Uterus (tissue), 2 donors: ENCODE measurements around the gene CDC42.

ENCODE experiments used
- CTCF ChIP-seq, 4 experiments: fragments of 200-600 bp in 2 of 4; fragments of 450-650 bp in 2 of 4; sonication (generic) in 2 of 4; IDR thresholded peaks; one replicate each; pipeline ENCODE4 v1.5.1; 2016 to 2019; ENCODE audit warnings: antibody characterized with exemption in 4 of 4, mild to moderate bottlenecking in 2 of 4, moderate library complexity in 1 of 4
- POLR2A ChIP-seq, 2 donors: fragments of 450-650 bp; IDR thresholded peaks; one replicate each; pipeline ENCODE4 v1.6.1; 2016; ENCODE audit warnings: antibody characterized with exemption in 2 of 2, mild to moderate bottlenecking in 1 of 2, moderate library complexity in 1 of 2

DNA sequence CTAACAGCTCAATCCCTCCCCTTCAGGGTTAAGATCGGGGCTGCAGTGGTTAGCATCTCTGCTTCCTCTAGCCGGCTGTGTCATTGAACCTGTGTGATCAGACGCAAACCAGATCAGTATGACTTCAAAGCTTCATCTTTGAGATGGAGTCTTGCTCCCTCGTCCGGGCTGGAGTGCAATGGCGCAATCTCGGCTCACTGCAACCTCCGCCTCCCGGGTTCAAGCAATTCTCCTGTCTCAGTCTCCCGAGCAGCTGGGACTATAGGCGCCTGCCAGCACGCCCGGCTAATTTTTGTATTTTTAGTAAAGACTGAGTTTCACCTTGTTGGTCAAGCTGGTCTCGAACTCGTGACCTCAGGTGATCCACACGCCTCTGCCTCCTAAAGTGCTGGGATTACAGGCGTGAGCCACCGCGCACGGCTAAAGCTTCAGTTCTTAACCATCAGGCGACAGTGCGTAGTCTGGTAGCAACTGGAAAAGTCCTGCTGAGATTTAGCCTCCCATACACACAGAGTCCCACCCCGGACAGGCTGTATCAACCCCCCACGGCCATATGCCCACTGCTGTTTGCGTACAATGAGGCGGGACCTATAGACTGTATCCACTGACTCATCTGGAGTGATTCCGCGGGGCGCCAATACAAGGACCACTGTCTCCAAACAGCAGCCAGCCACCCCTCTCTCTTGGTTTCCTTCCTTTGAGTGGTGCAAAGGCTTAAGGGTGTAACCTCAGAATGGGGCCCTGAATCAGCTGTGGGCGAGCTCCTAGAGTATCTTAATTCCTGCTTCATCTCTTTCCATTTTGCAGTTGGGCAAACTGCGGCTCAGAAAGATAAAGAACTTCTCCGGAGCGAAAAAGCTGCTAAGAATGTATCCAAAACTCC, 27.8 kb upstream of the CDC42 start:
- TF ChIP-seq CTCF (IDR thresholded peaks at IDR 0.05) (no peak), POLR2A (IDR thresholded peaks at IDR 0.05) (no peak)
